Measurements from ENCODE around the gene CCDC39.

Gene CCDC39

DNA sequence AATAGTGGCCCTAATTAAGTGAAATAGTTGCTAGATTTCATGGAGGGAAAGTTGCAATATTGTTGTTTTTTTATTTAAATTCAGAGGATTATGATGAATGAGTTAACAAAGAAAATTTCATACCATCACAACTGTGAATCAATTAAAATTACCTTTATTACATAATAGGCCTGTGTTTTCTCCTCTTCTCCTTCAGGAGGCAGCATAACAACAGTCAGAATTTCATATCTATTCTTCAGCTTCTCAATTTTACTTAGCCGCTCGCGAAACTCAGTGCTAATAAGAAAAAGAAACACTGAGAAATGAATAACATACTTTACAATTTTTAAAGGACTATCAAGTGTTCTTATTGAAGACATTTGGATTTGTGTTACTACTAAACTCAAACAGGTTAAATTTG lies 48.0 kb downstream of the CCDC39 start:
- no peak for TF ChIP-seq REST (IDR thresholded peaks at IDR 0.05; ENCODE audit: insufficient read depth in 1 of 2, low read depth in 2 of 2, low read length in 2 of 2)
- no peak for TF ChIP-seq SIN3A (IDR thresholded peaks at IDR 0.05; ENCODE audit: borderline replicate concordance, insufficient read depth, low read length)

- TF ChIP-seq TAF1 (IDR thresholded peaks at IDR 0.05; ENCODE audit: borderline replicate concordance, insufficient read depth, low read length), result no peak
- TF ChIP-seq POLR2AphosphoS5 (IDR thresholded peaks at IDR 0.05; ENCODE audit: low read depth, low read length), result no peak
- no peak for TF ChIP-seq REST (IDR thresholded peaks at IDR 0.05; ENCODE audit: insufficient read depth in 1 of 2, low read depth in 2 of 2, low read length in 2 of 2)
- TF ChIP-seq SIN3A (IDR thresholded peaks at IDR 0.05; ENCODE audit: borderline replicate concordance, insufficient read depth, low read length), result no peak
- no peak for TF ChIP-seq FOXP2 (optimal IDR thresholded peaks at IDR 0.05; ENCODE audit: borderline replicate concordance, extremely low read depth, extremely low read length, insufficient read depth)
These were observed 48.9 kb downstream of the CCDC39 start for GRCh38 chr3:180630371-180630770.

DNA sequence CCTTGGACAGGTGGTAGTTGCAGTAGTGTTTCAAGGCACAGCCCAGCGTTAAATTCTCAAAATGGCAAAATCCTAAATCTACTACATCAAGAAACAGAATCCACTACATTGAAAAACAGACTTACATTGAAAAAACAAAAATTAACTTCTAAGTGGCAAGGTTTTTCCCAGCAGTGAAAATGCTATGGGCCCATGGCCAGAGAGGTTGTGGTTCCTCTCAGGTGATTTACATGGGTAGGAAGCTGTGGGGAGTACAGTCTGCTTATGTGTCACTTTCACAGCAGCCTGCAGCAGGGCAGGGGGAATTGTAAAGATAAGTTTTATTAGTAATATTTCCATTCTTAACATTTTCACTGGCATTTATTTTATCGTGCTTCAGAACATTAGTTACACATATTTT lies 52.4 kb downstream of the CCDC39 start:
- TF ChIP-seq SIN3A (IDR thresholded peaks at IDR 0.05; ENCODE audit: borderline replicate concordance, insufficient read depth, low read length) (no peak), REST (IDR thresholded peaks at IDR 0.05; ENCODE audit: insufficient read depth in 1 of 2, low read depth in 2 of 2, low read length in 2 of 2) (no peak), TAF1 (IDR thresholded peaks at IDR 0.05; ENCODE audit: borderline replicate concordance, insufficient read depth, low read length) (no peak), POLR2AphosphoS5 (IDR thresholded peaks at IDR 0.05; ENCODE audit: low read depth, low read length) (no peak), FOXP2 (optimal IDR thresholded peaks at IDR 0.05; ENCODE audit: borderline replicate concordance, extremely low read depth, extremely low read length, insufficient read depth) (no peak)

GRCh38 chr3:180624714-180625113 lies 54.6 kb downstream of the CCDC39 start:
- TF ChIP-seq REST (IDR thresholded peaks at IDR 0.05; ENCODE audit: insufficient read depth in 1 of 2, low read depth in 2 of 2, low read length in 2 of 2), result no peak
- no peak for TF ChIP-seq TAF1 (IDR thresholded peaks at IDR 0.05; ENCODE audit: borderline replicate concordance, insufficient read depth, low read length)
- no peak for TF ChIP-seq FOXP2 (optimal IDR thresholded peaks at IDR 0.05; ENCODE audit: borderline replicate concordance, extremely low read depth, extremely low read length, insufficient read depth)
- no peak for TF ChIP-seq SIN3A (IDR thresholded peaks at IDR 0.05; ENCODE audit: borderline replicate concordance, insufficient read depth, low read length)
- no peak for TF ChIP-seq POLR2AphosphoS5 (IDR thresholded peaks at IDR 0.05; ENCODE audit: low read depth, low read length)

GRCh38 chr3:180619723-180620122 lies 59.6 kb downstream of the CCDC39 start:
- TF ChIP-seq SIN3A (IDR thresholded peaks at IDR 0.05; ENCODE audit: borderline replicate concordance, insufficient read depth, low read length), result no peak
- no peak for TF ChIP-seq FOXP2 (optimal IDR thresholded peaks at IDR 0.05; ENCODE audit: borderline replicate concordance, extremely low read depth, extremely low read length, insufficient read depth)
- TF ChIP-seq REST (IDR thresholded peaks at IDR 0.05; ENCODE audit: insufficient read depth in 1 of 2, low read depth in 2 of 2, low read length in 2 of 2), result no peak
- no peak for TF ChIP-seq POLR2AphosphoS5 (IDR thresholded peaks at IDR 0.05; ENCODE audit: low read depth, low read length)
- TF ChIP-seq TAF1 (IDR thresholded peaks at IDR 0.05; ENCODE audit: borderline replicate concordance, insufficient read depth, low read length), result no peak
